MM.1S (cell line): ENCODE data around the gene SAFB.

Experiments
- DNase-seq: peaks from one replicate; pipeline ENCODE4 v3.0.0-alpha.2; 2015
- H2AFZ ChIP-seq: fragments of 300-600 bp; sonication (generic); 2 replicates; pipeline ENCODE4 v1.6.0; 2016; ENCODE audit warnings: antibody characterized with exemption, low read length
- H3F3A ChIP-seq: fragments of 300-600 bp; sonication (generic); 2 replicates; pipeline ENCODE4 v1.6.1; 2016; ENCODE audit warnings: mild to moderate bottlenecking, antibody characterized with exemption, low read length, moderate library complexity, mixed read lengths; ENCODE audit not compliant: insufficient read depth
- H3K27ac ChIP-seq: fragments of 300-600 bp; sonication (generic); 2 replicates; pipeline ENCODE4 v1.5.1; 2016; ENCODE audit warnings: mild to moderate bottlenecking, low read length
- H3K27me3 ChIP-seq: fragments of 300-600 bp; sonication (generic); replicated peaks from 2 replicates; pipeline ENCODE4 v1.6.0; 2016; ENCODE audit warnings: low read length; ENCODE audit not compliant: insufficient read depth
- H3K36me3 ChIP-seq: fragments of 300-600 bp; sonication (generic); replicated peaks from 2 replicates; pipeline ENCODE4 v1.6.1; 2016; ENCODE audit warnings: mild to moderate bottlenecking, low read length, mixed read lengths; ENCODE audit not compliant: insufficient read depth
- H3K4me1 ChIP-seq: fragments of 300-600 bp; sonication (generic); 2 replicates; pipeline ENCODE4 v1.6.1; 2016; ENCODE audit warnings: low read length, mixed read lengths
- H3K4me2 ChIP-seq: fragments of 300-600 bp; sonication (generic); 2 replicates; pipeline ENCODE4 v1.6.0; 2016; ENCODE audit warnings: low read depth, low read length
- H3K4me3 ChIP-seq: fragments of 300-600 bp; sonication (generic); 2 replicates; pipeline ENCODE4 v1.5.1; 2016; ENCODE audit warnings: low read length, mixed read lengths
- H3K79me2 ChIP-seq: fragments of 300-600 bp; sonication (generic); 2 replicates; pipeline ENCODE4 v1.6.1; 2016; ENCODE audit warnings: mixed run types, low read length, mixed read lengths
- H3K9ac ChIP-seq: fragments of 300-600 bp; sonication (generic); 2 replicates; pipeline ENCODE4 v1.6.1; 2016; ENCODE audit warnings: low read length, mixed read lengths
- H3K9me2 ChIP-seq: fragments of 300-600 bp; sonication (generic); replicated peaks from 2 replicates; pipeline ENCODE4 v1.6.1; 2016; ENCODE audit warnings: mild to moderate bottlenecking, low read length, mixed read lengths; ENCODE audit not compliant: insufficient read depth
- H3K9me3 ChIP-seq: fragments of 300-600 bp; sonication (generic); replicated peaks from 2 replicates; pipeline ENCODE4 v1.6.1; 2016; ENCODE audit warnings: mild to moderate bottlenecking, low read length, mixed read lengths; ENCODE audit not compliant: insufficient read depth
- H4K20me1 ChIP-seq: fragments of 300-600 bp; sonication (generic); 2 replicates; pipeline ENCODE4 v1.6.1; 2016; ENCODE audit warnings: mild to moderate bottlenecking, low read length, moderate library complexity, mixed read lengths; ENCODE audit not compliant: insufficient read depth
- EZH2 ChIP-seq: fragments of 300-600 bp; sonication (generic); optimal IDR thresholded peaks from 2 replicates; pipeline ENCODE3; 2017; ENCODE audit warnings: low read depth, mild to moderate bottlenecking, antibody characterized with exemption, low read length, mixed read lengths
- EZH2phosphoT487 ChIP-seq: fragments of 300-600 bp; sonication (generic); IDR thresholded peaks from 2 replicates; pipeline ENCODE4 v1.6.1; 2018; ENCODE audit warnings: antibody characterized with exemption, low read length
- TF ChIP-seq, protein P1 (sequence below): fragments of 300-600 bp; sonication (generic); IDR thresholded peaks from 2 replicates; pipeline ENCODE4 v1.5.1; 2016; ENCODE audit warnings: antibody characterized with exemption, low read length, mixed read lengths

SAFB gene

DNA sequence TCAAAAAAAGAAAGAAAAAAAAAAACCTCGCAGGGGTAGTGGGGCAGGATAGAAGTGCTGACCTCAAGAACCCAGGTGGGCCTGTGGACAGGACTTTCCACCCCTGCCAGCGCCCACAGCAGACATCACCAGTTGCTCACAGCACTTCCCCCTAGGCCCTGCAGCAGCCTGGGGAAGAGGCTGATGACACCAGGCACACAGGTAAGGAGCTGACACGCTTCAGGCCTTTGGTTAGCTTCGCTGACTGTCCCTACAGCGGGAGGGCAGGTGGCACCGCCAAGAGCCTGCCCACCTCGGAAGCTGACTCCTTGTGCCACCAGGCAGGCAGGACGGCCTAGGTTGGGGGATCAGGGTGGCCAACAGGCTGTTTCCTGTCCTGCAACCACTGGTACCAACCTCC lies 88.1 kb downstream of the SAFB start:
- Histone ChIP-seq H3K36me3 (peaks cover 17% of the 10 kb centered on the region), H3K9me3 (no peaks in the 10 kb centered on the region), H3K4me1 (no peaks in the 10 kb centered on the region), H3K27ac (no peak overlapping the region), H3F3A (no peaks in the 10 kb centered on the region), H3K27me3 (no peaks in the 10 kb centered on the region), H3K9ac (no peak overlapping the region), H3K4me2 (no peak overlapping the region), H2AFZ (no peak overlapping the region), H3K9me2 (no peaks in the 10 kb centered on the region), H3K4me3 (no peak overlapping the region), H3K79me2 (peaks cover 64% of the 10 kb centered on the region), H4K20me1 (no peaks in the 10 kb centered on the region; the same call in 1 of the 2 replicates)
- TF ChIP-seq EZH2 (no peak), EZH2phosphoT487 (no peak)
- TF ChIP-seq, protein P1, sequence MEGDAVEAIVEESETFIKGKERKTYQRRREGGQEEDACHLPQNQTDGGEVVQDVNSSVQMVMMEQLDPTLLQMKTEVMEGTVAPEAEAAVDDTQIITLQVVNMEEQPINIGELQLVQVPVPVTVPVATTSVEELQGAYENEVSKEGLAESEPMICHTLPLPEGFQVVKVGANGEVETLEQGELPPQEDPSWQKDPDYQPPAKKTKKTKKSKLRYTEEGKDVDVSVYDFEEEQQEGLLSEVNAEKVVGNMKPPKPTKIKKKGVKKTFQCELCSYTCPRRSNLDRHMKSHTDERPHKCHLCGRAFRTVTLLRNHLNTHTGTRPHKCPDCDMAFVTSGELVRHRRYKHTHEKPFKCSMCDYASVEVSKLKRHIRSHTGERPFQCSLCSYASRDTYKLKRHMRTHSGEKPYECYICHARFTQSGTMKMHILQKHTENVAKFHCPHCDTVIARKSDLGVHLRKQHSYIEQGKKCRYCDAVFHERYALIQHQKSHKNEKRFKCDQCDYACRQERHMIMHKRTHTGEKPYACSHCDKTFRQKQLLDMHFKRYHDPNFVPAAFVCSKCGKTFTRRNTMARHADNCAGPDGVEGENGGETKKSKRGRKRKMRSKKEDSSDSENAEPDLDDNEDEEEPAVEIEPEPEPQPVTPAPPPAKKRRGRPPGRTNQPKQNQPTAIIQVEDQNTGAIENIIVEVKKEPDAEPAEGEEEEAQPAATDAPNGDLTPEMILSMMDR: no peak
- DNase-seq: no peak

DNA sequence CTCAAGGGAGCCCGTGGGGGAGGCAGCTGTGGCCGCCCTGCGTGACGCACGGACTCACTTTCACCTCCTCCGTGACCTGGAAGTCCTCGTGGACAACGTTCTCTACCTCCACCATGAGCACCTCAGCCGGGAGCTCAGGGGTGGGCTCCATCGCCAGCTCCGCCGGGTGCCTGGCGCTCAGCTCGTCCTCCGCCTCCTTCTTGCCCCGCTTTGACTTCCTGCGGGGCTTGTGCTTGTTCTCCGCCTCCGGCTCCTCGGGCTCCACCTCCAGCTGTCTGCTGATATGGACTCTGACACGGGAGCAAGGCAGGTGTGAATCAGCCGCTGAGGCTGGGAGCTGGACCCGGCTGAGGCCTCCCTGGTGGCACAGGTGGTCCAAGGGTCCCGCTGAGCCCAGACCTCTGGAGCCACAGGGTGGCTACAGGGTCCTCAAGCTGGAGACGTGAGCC lies 88.9 kb downstream of the SAFB start:
- no peak overlapping the region for H3K27ac ChIP-seq
- no peak overlapping the region for H2AFZ ChIP-seq
- no peaks in the 10 kb centered on the region; the same call in 1 of the 2 replicates for H4K20me1 ChIP-seq
- no peak for TF ChIP-seq EZH2phosphoT487
- TF ChIP-seq EZH2: no peak
- no peak for DNase-seq
- H3K4me1 ChIP-seq: no peaks in the 10 kb centered on the region
- no peaks in the 10 kb centered on the region for H3K27me3 ChIP-seq
- no peak overlapping the region for H3K4me2 ChIP-seq
- no peaks in the 10 kb centered on the region for H3F3A ChIP-seq
- no peak overlapping the region for H3K9ac ChIP-seq
- H3K79me2 ChIP-seq: peaks cover 66% of the 10 kb centered on the region
- H3K4me3 ChIP-seq: no peak overlapping the region
- H3K36me3 ChIP-seq: peaks cover 17% of the 10 kb centered on the region
- no peaks in the 10 kb centered on the region for H3K9me3 ChIP-seq
- no peaks in the 10 kb centered on the region for H3K9me2 ChIP-seq

DNA sequence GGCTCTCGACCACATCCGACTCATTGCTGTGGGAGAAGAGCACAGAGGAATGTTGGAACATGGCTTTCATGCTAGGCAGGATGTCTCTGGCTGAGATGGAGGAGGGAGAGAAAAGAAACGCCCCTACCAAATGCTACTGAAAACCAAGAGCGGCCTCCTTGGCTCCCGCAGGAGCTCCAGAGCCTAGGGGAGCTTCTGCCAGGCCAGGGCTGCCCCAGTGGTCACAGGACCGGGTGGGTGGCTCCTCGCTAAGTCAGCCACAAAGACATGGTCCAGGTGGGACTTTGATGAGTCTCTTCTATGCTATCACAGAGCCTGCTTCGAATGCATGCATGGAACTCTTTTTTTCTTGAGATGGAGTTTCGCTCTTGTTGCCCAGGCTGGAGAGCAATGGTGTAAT lies 90.3 kb downstream of the SAFB start:
- H3K4me3 ChIP-seq: no peak overlapping the region
- no peak for DNase-seq
- H3K27ac ChIP-seq: no peak overlapping the region
- no peaks in the 10 kb centered on the region for H3F3A ChIP-seq
- H3K4me1 ChIP-seq: peaks cover 4% of the 10 kb centered on the region; the same call in 1 of the 2 replicates
- H3K27me3 ChIP-seq: no peaks in the 10 kb centered on the region
- TF ChIP-seq EZH2: no peak
- TF ChIP-seq, protein P1: no peak
- no peak for TF ChIP-seq EZH2phosphoT487
- peaks cover 5% of the 10 kb centered on the region; the same call in 1 of the 2 replicates for H4K20me1 ChIP-seq
- H3K4me2 ChIP-seq: no peak overlapping the region
- no peaks in the 10 kb centered on the region for H3K9me3 ChIP-seq
- H3K9me2 ChIP-seq: no peaks in the 10 kb centered on the region
- no peak overlapping the region for H2AFZ ChIP-seq
- no peak overlapping the region for H3K9ac ChIP-seq
- peaks cover 22% of the 10 kb centered on the region for H3K36me3 ChIP-seq
- peaks cover 71% of the 10 kb centered on the region for H3K79me2 ChIP-seq

DNA sequence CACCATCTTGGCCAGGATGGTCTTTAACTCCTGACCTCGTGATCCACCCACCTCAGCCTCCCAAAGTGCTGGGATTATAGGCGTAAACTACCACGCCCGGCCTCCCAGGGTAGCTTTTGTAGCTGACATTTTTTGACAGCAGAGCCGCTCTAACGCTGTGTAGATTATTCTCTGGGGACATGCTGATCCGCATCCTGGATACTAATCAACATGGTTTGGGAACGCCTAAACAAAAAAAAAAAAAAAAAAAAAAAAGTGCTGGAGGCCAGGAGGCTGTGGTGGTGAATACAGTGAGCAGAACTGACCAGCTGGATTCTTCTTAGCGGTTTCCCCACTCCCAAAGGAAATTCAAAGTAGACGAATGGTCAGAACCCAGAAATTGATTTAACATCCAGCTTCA lies 91.9 kb downstream of the SAFB start:
- TF ChIP-seq, protein P1: no peak
- TF ChIP-seq EZH2phosphoT487 (no peak), EZH2 (no peak)
- Histone ChIP-seq H2AFZ (no peak overlapping the region), H4K20me1 (peaks cover 5% of the 10 kb centered on the region; the same call in 1 of the 2 replicates), H3K4me3 (no peak overlapping the region), H3K27me3 (no peaks in the 10 kb centered on the region), H3F3A (no peaks in the 10 kb centered on the region), H3K27ac (no peak overlapping the region), H3K36me3 (peaks cover 20% of the 10 kb centered on the region), H3K4me1 (peaks cover 4% of the 10 kb centered on the region; the same call in 1 of the 2 replicates), H3K79me2 (peaks cover 81% of the 10 kb centered on the region), H3K9ac (no peak overlapping the region), H3K9me3 (no peaks in the 10 kb centered on the region), H3K4me2 (no peak overlapping the region), H3K9me2 (no peaks in the 10 kb centered on the region)
- no peak for DNase-seq
